ENCODE results near the gene GHRH.

DNA sequence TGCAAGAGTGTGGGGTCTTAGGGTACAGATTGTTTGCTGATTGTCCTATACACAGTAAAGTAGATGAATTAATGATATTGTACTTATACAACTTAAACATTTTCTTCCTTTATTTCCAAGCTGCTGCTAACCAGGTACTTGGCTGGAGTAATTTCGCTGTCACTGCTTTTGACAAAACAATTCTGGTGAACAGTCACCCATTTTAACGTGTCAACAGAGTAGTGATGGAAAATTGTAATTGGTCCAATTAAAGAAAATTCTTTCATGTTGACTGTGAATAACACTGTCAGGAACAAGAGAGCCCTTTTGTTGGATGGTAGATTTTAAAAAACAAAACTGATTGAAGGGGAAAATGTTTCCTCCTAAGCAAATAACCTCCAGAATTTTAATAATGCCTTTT lies 55.8 kb downstream of the GHRH start:
- TF ChIP-seq POLR2A (IDR thresholded peaks at IDR 0.05), result no peak
- TF ChIP-seq, protein P1, sequence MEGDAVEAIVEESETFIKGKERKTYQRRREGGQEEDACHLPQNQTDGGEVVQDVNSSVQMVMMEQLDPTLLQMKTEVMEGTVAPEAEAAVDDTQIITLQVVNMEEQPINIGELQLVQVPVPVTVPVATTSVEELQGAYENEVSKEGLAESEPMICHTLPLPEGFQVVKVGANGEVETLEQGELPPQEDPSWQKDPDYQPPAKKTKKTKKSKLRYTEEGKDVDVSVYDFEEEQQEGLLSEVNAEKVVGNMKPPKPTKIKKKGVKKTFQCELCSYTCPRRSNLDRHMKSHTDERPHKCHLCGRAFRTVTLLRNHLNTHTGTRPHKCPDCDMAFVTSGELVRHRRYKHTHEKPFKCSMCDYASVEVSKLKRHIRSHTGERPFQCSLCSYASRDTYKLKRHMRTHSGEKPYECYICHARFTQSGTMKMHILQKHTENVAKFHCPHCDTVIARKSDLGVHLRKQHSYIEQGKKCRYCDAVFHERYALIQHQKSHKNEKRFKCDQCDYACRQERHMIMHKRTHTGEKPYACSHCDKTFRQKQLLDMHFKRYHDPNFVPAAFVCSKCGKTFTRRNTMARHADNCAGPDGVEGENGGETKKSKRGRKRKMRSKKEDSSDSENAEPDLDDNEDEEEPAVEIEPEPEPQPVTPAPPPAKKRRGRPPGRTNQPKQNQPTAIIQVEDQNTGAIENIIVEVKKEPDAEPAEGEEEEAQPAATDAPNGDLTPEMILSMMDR (IDR thresholded peaks at IDR 0.05), result no peak
